GM19099 (cell line): ENCODE data around the gene FXYD3.

Experiments
- POLR2A ChIP-seq: IDR thresholded peaks from 3 replicates; pipeline ENCODE4 v1.6.1; 2011; ENCODE audit warnings: low read depth; ENCODE audit not compliant: insufficient read length; ENCODE audit errors: extremely low read depth

Gene FXYD3

DNA sequence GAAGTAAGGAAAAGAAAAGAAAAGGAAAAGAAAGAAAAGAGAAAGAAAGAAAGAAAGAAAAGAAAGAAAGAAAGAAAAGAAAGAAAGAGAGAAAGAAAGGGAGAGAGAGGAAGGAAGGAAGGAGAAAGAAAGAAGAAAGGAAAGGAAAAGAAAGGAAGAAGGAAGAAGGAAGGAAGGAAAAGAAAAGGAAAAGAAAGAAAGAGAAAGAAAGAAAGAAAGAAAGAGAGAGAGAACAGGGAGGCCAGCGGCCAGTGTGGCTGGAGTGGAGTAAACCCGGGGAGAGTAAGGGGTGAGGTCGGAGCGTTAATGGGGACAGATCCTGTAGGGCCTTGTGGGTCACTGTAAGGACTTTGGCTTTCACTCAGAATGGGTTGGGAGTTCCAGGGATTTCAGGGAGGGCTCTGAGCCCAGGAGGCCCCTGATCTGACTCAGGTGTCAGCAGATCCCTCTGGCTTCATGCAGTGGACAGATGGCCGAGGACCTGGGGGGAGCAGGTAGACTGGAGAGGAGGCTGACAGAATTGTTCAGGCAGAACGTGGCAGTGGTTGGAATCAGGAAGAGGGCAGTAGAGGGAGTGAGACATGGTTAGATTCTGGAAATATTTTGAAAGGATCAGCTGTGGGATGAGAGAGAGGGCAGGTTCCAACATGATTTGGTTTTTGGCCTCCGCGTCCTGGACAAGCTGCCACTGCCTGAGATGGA, 19.8 kb upstream of the FXYD3 start:
- TF ChIP-seq POLR2A = no peak

GRCh38 chr19:35098413-35099049, 17.1 kb upstream of the FXYD3 start:
- TF ChIP-seq POLR2A = no peak

- no peak for TF ChIP-seq POLR2A
Measured at GRCh38 chr19:35099155-35099896, 16.3 kb upstream of the FXYD3 start.

DNA sequence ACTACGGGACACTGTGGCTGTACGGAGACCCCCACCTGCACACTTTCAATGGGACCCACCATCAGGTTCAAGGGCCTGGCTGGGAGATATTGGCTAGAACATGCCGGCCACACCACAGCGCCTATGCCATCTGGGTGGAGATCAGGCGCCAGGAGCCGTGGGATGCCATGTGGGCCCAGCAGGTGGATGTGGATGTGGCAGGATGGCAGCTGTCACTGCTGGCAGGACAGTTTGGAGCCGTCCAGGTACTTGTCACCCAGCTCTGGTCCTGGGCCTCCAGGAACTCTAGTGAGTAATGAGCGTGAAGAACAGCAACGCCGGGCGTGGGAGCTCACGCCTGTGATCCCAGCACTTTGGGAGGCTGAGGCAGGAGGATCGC, 15.7 kb upstream of the FXYD3 start:
- no peak for TF ChIP-seq POLR2A

DNA sequence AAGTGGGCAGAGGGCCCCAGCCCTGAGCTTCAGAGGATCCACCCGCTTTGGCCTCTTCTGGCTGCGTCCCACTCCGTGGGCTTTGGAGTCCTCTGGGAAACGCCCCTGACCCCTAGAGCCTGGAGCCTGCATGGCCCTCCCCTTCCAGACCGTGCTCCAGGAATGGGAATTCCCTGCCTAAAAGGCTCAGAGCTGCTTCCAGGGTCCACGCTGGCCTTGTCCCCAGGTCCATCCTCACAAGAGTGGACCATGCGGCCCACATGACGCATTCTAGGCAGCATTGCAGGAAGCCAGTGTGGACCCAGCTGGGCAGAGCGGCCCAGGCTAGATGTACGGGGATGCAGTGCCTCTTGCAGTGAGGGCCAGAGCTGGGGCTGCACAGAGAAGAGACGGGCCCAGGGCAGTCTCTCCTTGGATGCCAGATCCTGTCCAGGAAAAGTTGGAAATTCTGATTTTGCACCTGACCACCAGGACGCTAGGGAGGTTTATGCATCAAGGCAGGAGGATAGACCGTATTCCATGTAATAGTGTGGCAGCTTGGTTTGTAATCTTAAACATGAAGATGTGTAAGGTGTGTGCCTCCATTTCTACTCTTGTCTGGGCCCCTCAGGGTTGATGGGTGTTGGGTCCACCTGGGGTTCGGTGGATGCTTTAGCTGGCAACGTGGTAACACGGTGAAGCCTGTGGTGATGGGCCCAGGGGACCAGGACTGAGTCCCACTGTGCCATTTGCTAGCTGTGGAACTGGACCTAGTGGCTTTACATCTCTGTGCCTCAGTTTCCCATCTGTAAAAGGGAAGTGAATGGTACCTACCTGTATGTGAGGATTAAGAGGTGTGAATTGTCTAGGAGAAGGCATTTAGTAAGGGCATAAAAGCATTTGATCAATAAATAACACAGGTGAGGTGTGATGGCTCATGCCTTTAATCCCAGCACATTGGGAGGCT, 14.8 kb upstream of the FXYD3 start:
- no peak for TF ChIP-seq POLR2A

- TF ChIP-seq POLR2A = no peak
Measured at GRCh38 chr19:35104361-35104760, 11.3 kb upstream of the FXYD3 start.

DNA sequence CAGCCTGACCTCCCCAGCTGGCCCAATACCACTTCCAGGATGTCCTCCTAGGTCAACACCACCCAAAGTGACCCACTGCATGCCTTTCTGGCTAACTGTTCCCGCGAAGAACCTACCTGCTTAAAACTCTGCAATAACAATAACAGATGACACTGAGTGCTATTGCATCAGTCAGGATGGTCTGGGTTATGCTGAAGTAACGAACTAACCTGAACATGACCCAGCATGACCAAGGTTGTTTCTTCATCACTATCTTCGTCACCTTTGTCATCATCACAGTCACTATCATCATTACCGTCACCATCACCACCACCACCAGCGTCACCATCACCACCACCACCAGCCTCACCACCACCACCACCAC, 10.6 kb upstream of the FXYD3 start:
- TF ChIP-seq POLR2A = no peak

DNA sequence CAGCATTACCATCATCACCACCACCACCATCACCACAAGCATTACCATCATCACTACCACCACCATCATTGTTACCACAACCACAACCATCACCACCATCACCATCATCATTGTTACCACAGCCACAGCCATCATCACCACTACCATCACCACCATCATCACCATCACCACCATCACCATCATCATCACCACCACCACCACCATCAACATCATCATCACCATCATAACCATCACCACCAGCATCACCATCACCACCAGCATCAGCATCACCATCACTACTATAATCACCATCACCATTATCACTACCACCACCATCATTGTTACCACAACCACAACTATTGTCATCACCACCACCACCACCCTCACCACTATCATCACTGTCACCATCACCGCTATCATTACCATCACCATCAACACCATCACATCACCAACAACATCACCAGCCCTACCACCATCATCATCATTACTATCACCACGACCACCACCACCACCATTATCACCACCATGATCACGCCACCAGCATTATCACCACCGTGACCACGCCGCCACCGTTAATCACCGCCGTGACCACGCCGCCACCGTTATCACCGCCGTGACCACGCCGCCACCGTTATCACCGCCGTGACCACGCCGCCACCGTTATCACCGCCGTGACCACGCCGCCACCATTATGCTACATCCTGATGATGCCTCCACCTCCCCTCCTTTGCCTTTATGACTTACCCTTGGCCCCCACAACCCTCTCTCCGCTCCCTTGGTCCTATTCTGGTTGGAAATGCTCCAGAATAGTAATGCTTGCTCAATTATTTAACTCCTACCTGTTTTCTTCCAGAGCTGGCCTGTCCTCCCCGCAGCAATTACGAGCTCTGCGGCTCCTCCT, 10.0 kb upstream of the FXYD3 start:
- no peak for TF ChIP-seq POLR2A

DNA sequence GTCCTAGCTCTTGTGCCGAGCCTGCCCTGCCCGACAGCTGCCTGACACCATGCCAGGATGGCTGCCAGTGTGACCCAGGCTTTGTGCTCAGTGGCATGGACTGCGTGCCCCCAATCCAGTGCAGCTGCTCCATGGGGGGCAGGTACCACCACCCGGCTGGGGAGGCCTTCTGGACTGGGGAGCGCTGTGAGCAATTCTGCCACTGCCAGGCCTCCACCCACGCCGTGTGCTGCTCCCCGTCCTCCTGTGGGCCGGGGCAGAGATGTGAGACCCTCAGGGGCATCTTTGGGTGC, 9.4 kb upstream of the FXYD3 start:
- TF ChIP-seq POLR2A = no peak

- TF ChIP-seq POLR2A = no peak
Measured at GRCh38 chr19:35106898-35107541, 8.6 kb upstream of the FXYD3 start.

DNA sequence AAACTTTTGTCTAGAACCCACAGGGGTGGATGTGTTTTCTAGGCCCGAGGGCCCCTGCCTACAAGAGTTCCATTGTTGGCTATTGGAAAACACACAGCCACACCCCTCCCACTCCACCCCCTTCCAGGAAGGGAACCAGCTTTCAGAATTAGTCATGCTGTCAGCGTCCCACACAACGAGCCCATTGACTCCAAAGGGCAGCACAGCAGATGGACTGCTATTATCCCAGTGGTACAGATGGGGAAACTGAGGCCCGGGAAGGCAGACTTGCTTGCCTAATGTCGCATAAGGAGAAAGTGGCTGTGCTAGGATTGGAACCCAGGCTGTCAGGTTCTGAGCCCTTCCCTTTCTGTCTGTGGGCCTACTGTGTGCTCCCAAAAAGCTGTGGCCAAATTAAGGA, 8.1 kb upstream of the FXYD3 start:
- no peak for TF ChIP-seq POLR2A

DNA sequence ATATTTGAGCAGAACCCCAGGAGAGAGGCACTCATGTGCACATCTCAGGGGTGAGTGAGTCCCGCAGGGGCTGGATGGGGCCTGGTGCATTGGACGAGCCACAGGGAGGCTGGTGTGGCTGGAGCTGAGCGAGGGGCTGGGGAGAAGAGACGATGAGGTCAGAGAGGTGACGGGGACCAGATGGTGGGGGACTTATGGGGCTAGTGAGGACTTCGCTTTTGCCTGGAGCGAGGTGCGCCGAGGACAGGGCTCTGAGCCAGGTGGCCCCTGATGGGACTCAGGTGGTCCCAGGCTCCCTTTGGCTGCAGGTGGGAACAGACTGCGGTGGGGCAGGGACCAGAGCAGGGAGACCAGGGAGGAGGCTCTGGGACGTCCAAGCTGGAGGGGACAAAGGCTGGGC, 6.9 kb upstream of the FXYD3 start:
- no peak for TF ChIP-seq POLR2A

GRCh38 chr19:35109395-35110112, 6.1 kb upstream of the FXYD3 start:
- TF ChIP-seq POLR2A = no peak

- no peak for TF ChIP-seq POLR2A
Measured at GRCh38 chr19:35110974-35111373, 4.6 kb upstream of the FXYD3 start.
